Kidney capillary endothelial cell (primary cell): ENCODE results near the gene CCDC148.
"Not testable (repeated sequence)": the region's sequence is repeated elsewhere in the genome, so short reads cannot be mapped to it uniquely, and the experiment has no call there.

Source experiments
- DNase-seq: peaks from one replicate; pipeline ENCODE4 v3.0.0-alpha.2; 2018; ENCODE audit warnings: low spot score

Gene CCDC148

DNA sequence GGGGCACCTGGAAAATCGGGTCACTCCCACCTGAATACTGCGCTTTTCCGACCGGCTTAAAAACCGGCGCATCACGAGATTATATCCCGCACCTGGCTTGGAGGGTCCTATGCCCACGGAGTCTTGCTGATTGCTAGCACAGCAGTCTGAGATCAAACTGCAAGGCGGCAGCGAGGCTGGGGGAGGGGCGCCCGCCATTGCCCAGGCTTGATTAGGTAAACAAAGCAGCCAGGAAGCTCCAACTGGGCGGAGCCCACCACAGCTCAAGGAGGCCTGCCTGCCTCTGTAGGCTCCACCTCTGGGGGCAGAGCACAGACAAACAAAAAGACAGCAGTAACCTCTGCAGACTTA lies 105.1 kb downstream of the CCDC148 start:
- not testable (repeated sequence) for DNase-seq

DNA sequence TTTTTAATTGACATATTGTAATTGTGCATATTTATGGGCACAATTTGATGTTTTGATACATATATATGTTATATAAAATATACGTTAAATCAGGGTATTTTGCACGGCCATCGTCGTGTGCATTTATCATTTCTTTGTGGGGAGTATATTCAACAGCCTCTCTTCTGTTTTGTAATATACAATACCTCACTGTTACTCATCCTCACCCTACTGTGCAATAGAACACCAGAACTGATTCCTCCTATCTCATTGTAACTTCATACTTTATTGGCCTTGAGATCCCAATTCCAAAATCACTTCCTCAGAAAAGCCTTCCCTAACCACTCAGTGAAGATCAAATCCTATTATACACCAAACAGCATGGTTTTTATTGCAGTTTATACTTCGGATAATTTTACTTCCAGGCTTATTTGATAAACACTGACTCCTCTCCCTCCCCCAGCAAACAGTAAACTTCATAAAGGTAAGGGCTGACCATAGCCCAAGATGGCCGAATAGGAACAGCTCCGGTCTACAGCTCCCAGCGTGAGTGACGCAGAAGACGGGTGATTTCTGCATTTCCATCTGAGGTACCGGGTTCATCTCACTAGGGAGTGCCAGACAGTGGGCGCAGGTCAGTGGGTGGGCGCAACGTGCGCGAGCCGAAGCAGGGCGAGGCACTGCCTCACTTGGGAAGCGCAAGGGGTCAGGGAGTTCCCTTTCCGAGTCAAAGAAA lies 105.6 kb downstream of the CCDC148 start:
- DNase-seq, result not testable (repeated sequence)

DNA sequence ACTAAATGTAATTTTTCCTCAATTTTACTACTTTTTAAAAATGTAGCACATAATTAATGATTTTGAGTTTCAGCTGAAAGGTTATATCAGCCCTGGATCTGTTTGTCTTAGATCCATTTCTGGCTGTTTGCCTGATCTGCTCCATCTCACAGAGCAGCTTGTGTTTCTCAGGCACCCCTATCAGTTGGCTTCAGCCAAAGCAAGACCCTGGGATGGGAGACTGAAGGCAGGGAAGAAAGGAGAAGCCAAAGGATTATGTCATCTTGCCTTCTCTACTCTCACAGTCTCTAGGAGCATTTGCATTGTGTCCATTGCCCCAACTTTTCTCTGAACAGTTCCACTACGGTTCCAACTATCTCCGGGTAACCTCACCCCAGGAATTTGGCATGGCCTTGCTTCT lies 110.5 kb downstream of the CCDC148 start:
- DNase-seq, result no peak

DNA sequence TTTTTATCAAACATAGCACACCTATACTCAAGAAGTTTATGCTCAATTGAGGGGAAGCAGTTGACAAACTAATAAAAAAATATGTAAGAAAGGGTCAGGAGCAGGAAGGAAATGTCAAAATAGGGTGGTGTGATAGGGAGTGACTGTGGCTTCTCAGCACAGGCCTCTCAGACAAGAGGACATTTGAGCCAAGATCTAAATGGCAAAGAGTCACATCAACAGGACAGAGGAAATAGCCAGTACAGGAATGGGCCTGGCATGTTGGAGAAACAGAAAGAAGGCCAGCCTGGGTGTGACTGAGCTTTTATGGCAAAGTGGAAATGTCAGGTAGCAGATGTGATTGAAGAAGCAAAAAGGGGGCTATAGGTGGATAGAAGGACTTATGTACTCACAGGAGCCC lies 117.0 kb downstream of the CCDC148 start:
- no peak for DNase-seq

DNA sequence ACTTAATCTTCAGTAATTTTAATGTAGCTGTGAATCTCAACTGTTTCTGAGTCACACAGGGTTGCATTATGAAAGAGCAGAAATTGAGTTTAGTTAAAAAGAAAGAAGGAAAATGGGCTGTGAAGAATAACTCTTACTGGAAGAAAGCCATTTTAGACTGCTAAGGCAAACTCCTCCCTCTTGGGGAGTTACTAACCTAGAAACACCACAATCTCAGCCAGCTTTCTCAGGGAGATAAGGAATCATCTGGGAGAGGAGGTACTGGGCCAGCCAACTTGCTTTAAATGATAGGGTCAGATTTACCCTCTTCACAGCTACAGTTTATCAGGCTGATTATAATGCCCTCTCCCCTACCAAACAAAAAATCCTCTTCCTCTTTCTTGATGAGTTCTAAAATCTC lies 119.5 kb downstream of the CCDC148 start:
- DNase-seq, result no peak

DNA sequence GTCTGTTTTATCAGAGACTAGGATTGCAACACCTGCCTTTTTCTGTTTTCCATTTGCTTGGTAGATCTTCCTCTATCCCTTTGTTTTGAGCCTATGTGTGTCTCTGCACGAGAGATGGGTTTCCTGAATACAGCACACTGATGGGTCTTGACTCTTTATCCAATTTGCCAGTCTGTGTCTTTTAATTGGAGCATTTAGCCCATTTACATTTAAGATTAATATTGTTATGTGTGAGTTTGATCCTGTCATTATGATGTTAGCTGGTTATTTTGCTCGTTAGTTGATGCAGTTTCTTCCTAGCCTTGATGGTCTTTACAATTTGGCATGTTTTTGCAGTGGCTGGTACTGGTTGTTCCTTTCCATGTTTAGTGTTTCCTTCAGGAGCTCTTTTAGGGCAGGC lies 124.8 kb downstream of the CCDC148 start:
- not testable (repeated sequence) for DNase-seq

DNA sequence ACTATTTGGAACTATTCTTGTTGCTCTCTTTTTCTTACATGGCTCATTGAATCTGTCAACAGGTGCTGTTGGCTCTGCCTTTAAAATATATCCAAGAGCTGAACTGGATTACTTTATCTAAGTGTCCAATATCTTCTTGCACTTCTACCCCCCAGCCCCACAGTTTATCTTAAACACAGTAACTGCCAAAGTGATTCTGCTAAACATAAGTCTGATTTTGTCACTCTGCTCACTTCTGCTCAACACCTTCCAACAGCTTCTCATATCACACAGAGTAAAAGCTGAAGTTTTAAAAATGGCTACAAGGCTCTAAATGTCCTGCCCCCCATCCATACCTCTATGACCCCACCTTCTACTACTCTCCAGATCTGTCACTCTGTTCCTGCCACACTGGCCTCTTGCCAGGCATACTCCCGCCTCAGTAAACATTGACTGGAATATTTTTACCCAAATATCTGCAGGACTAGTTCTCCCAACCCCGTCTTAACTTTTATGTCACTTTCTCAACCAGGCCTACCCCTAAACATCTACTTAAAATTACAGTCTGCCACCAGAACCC lies 130.7 kb downstream of the CCDC148 start:
- no peak for DNase-seq

DNA sequence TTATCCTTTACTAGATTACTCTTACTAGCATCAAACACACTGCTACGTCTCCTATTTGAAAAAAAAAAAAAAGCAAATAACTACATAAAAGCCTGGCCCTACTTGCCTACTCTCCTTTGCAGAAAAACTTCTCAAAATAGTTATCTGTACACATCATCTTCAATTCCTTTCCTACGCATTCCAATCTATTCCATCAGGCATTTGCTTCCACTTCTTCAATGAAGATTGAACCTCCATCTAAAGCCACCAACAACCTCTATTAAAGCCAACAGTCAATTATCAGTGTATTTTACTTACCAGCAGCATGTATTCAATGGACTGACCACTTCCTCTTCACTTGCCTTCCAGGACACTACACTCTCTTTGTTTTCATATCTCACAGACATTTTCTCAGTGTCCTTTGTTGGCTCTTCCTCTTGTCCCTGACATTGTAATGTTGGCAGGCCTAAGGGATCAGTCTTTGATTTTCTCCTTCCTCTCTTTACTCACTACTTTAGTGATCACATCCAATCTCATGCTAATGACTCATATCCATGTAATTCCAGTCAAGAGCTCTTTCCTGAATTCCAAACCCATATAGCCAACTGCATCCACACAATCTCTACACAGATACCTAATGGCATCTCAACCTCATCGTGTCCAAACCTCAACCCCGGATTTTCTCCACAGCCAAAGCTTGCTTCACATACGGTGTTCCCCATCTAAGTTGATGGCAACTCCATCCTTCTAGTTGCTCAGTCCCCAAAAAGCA lies 131.3 kb downstream of the CCDC148 start:
- peak; percentile 51 for DNase-seq

DNA sequence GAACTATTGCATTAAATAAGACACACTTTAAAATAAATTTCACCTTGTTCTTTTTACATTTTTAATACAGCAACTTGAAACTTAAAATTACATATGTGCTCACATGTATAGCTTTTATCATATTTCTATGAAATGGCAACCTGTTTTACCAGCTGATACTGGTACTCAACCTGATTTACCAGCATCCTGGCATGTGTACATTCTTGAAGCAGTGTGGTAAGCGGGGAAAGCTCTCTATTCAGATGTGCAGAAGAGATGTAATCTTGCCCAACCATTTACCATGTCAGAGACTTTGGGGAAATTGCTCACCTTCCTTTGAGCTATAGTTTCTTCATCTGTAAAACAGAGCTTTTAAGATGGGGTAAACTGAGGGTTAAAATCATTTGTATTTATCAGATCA lies 133.2 kb downstream of the CCDC148 start:
- DNase-seq, result no peak

DNA sequence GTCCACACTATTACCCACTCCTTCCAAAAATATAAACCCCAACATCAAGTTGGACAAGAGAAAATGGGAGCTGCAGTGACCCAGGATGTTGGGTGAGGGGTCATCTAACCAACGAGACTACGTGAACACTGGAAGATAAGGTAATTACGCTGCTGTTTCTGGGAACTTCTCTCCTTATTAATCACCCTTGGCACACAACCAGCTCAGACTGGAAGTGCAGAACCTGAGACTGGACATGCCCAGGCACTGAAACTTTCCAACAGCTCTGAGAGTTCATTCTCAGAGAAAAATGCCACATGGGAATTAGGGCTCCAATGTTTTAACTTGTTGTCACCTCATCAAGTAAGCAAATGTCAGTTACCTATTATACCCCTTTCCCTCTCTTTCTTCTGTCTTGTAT lies 135.3 kb downstream of the CCDC148 start:
- DNase-seq, result no peak

DNA sequence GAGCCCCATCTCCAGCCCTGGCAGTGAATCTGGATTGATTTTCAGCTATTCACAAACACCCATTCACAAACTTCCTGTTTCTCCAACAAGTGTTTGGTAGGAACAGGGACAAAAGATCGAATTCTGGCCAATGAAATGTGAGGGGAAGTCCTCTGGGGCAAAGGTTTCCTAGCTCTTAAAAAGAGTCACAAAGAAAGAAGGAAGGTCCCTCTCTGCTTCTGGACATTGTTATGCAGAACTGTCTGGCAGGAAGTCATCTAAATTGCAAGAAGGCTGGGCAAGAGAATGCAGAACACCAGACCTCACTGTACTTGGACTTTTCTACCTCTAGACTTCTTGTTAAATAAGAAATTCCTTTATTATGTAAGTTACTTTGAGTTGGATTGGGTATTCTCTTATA lies 137.3 kb downstream of the CCDC148 start:
- no peak for DNase-seq

DNA sequence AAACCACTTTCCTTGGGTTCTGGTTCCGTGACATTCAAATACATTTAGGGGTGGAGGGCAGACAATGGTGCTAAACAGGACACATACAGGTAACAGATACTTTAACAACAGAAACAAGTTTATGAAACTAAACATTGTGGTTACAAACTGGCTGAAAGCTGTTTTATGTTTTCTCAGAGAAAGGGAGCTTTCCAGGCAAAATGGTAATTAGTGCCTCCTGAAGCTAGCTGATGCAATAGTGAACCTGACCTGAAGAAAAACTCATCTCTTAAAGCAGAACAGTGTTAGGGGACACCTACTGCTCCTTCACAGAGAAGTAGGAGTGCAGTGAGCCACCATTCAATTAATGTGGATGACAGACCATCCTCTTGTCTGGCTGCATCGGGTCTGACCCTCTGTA lies 138.9 kb downstream of the CCDC148 start:
- DNase-seq, result no peak

DNA sequence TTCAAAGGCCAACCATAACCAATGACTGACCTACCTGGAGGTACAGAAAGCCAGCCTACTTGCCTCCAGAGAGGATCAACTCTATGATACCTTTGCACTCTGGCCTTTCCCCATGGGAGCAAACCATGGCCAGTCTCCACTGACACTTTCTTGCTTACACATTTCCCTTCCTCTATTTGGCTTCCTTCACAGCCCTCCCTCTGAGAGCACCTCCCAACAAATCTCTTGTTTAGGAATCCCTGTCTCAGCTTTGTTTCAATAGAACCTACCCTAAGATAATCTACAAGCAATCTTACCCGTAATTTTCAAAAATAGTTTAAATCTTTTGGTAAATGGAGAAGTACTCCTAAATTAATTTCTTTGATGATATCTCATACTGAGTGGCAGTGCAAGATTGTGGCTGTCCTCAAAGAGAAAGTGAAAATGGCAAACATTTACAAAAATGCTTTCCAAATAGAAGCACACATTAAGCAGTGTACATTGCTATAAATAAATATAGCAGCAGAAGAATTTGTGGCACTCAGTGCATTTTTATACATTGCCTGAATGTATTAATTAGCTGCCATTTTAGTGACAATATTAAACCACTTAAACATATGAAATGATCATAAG lies 140.6 kb downstream of the CCDC148 start:
- DNase-seq, result no peak

DNA sequence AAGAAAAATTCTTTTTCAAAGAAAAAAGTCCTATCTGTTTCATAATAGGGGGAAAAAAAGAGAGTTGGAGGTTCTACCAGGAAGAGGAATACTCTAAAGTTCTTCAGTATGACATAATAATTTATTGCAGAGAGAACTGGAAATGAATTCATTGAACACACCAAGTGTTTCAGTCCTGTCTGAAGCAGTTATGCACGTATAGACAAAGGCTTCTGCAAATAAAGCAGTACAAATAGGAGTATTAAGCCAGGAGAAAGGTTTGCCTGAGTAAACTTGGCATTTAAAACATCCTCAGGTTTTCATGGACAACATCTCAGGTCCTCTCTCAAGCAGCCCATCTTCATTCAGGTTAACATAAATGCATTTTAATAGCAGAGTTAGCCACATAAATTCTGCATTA lies 141.6 kb downstream of the CCDC148 start:
- DNase-seq, result no peak

DNA sequence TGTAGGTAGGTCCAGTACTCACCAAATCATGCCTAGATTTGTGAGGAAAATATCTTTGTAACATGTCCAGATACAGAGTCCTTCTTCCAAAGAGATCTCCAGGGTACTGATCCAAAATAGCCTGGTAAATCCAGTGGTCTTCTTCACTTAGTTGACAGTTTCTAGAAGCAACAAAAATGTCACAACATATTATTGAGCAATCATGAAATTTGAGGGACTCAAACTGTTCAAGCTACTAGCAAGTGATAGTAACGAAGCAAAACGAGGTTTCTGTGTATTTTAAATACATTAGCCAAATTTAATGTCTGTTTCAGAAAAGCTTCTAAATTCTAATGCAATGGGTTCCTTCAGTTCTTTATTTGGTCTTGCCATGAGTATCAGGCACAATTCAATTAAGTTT lies 142.8 kb downstream of the CCDC148 start:
- no peak for DNase-seq

DNA sequence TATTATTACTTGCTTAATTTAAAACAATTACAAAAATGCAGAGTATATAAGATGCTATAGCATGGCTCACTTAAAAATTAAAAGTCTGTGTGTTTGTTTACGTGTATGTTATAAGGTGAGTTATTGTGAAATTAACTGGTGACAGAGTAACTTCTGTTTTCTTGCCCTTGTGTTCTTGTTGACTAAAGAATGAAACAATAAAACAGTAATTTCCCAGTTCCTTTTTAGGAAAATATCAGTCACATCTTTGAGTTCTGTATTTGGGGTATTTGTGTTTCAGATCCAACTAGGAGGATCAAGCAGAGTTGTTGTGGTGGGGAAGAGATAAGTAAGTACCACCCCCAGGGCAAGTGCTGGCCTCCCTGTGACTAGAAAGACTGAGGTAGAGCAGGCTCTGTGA lies 143.6 kb downstream of the CCDC148 start:
- no peak for DNase-seq

DNA sequence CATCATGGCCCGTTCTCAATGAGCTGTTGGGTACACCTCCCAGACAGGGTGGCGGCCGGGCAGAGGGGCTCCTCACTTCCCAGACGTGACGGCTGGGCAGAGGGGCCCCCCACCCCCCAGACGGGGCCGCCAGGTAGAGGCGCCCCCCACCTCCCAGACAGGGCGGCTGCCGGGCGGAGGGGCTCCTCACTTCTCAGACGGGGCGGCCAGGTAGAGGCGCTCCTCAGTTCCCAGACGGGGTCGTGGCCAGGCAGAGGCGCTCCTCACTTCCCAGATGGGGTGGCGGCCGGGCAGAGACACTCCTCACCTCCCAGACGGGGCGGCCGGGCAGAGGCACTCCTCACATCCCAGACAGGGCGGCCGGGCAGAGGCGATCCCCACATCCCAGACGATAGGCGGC lies 146.1 kb downstream of the CCDC148 start:
- not testable (repeated sequence) for DNase-seq

DNA sequence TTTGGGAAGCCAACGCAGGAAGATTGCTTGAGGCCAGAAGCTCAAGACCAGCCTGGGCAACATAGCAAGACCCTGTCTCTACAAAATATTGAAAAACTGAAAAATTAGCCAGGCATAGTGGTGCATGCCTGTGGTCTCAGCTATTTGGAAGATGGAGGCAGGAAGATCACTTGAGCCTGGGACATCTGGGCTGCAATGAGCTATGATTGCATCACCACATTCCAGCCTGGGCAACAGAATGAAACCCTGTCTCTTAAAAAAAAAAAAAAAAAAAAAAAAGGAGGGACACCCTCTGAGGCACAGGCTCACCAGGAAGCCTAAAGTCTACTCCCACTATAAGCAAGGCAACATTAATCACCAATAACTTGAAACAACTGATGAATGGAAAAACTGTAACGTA lies 151.1 kb downstream of the CCDC148 start:
- no peak for DNase-seq

DNA sequence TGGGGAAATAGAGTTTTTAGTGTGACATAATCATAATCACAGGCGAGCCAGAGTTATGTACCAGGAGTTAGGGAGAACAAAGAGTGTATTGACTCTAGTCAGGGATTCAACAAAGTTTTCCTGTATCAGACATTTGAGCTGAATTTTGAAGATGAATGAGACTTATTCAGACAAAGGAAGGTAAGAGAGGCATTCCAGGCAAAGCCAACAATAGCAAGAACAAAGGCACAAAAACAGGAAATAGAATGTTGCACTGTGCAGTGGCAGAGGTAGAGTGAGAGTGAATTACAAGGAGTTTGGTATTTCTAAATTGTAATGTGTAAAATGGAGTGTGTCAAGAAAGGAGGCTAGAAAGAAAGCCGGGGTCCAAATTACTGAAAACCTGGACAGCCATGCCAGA lies 156.2 kb downstream of the CCDC148 start:
- no peak for DNase-seq

DNA sequence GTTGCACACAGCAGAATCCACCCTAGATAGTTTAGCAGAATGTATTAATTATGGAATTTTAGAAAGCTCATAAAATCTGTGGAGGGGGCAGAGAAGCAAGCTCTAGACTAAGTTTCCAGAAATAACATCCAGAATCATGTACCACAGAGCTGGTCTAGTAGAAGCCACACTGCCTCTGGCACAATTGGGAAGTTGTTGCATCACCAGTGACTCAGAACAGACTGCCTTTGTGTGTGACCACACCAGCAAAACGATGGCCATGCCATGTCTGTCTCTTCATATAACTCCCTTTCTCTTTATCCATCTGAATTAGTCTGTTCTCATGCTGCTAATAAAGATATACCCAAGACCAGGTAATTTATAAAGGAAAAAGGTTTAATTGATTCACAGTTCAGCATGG lies 158.9 kb downstream of the CCDC148 start:
- no peak for DNase-seq

DNA sequence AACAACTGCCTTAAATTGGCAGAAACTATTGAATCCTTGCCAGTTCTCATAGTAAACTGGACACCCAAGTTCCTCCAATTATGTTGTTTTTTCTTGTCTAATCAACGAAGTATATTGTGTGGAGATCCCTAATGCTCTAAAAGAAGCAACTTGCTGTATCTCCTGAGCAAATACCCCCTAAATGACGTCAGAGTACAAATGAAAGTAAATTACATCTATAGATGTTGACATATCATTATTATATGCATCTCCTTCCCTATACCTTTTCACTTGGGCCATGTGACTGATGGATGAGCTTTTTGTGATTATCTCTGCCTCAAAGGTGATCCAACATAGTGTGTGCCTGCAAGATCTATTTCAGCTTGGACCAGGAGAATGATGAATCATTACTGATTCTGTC lies 159.4 kb downstream of the CCDC148 start:
- DNase-seq, result no peak

DNA sequence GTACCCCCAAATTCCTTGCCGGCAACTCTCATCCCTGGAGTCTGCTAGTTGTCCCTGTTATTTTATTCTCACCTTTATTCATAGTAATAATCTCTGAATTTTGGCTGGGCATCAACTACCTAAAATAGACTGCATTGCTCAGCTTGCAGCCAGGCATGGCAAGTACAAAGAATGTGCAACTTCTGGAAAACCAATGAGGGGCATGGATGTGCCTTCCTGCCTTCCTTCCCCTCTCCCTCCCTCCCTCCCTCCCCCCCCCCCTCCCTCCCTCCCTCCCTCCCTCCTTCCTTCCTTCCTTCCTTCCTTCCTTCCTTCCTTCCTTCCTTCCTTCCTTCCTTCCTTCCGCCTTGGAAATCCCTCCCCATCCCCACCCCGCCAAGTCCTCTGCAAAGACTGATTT lies 162.8 kb downstream of the CCDC148 start:
- no peak for DNase-seq

DNA sequence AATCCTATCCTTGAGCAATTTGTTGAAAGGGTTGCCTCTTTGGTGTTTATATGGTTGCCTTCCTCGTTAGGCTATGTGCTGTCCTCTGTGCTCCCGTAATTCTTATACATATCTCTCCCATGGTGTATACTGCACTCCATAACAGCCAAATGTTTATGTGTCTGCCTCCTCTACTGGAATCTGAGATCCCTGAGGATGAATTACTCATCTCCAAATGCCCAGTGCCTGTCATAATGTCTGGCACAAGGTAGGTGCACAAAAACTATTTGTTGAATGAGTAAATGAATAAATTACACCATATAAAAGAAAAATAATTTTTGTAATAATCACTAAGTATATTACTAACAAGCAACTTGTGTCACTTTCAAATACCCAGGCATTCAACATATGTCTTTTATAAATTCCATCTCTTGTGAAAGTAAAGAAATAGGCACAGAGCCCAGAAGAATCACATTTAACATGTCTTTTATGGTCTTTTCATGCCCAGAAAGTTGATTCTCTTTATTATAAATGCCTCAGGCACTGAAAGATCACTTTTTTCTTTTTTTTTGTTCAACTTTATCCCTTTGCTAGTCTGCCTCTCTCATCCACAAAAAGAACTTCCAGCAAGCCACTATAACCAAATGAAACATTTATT lies 164.9 kb downstream of the CCDC148 start:
- DNase-seq, result no peak
